Measurements from ENCODE around the gene FOXP1. TPM values are rescaled to one million over a fixed set of nuclear protein-coding genes. Genes with fewer than 3 reads are reported as not detected.

The FOXP1 gene
- total and polyA plus RNA-seq, 4 donors: 4.9 to 35.4 (median 32.0) TPM

GRCh38 chr3:71461749-71462483 lies 121.6 kb downstream of the FOXP1 start:
- H3K9me3 ChIP-seq (ENCODE audit: control insufficient read depth in 4 of 4, low read length in 3 of 4): no peaks in the 10 kb centered on the region
- no peak overlapping the region for H3K9ac ChIP-seq (ENCODE audit: low read depth in 1 of 2, low read length in 2 of 2)
- H3K27me3 ChIP-seq (ENCODE audit: control insufficient read depth in 4 of 4, insufficient read depth in 4 of 4, low read length in 3 of 4): no peaks in the 10 kb centered on the region
- H3K4me1 ChIP-seq (ENCODE audit: control insufficient read depth in 4 of 4, insufficient read depth in 4 of 4, low read length in 3 of 4): peaks cover 0 to 5% (median 0%) of the 10 kb centered on the region in 4 donors
- H3K27ac ChIP-seq (ENCODE audit: low read depth in 1 of 2, low read length in 2 of 2): no peak overlapping the region
- 88% methylated on average over 9 of the region's 9 CpGs for WGBS
- DNase-seq (ENCODE audit: low spot score): no peak
- no peaks in the 10 kb centered on the region for H3K36me3 ChIP-seq (ENCODE audit: control insufficient read depth in 4 of 4, insufficient read depth in 3 of 4, low read depth in 1 of 4, low read length in 3 of 4)
- TF ChIP-seq FOXA1 (IDR thresholded peaks at IDR 0.05): no peak
- no peak for TF ChIP-seq HNF4G (IDR thresholded peaks at IDR 0.05)
- TF ChIP-seq MAX (IDR thresholded peaks at IDR 0.05): no peak
- TF ChIP-seq YY1 (IDR thresholded peaks at IDR 0.05): no peak
- no peak for TF ChIP-seq RXRA (IDR thresholded peaks at IDR 0.05)
- no peak for TF ChIP-seq CTCF (IDR thresholded peaks at IDR 0.05; ENCODE audit: low read depth, low read length, missing input control)
- TF ChIP-seq ZBTB33 (IDR thresholded peaks at IDR 0.05): no peak
- TF ChIP-seq RAD21 (IDR thresholded peaks at IDR 0.05): no peak
- no peak for TF ChIP-seq EGR1 (IDR thresholded peaks at IDR 0.05; ENCODE audit: low read depth in 2 of 2)
- no peak for TF ChIP-seq FOXA2 (IDR thresholded peaks at IDR 0.05)
- no peak for TF ChIP-seq SP1 (IDR thresholded peaks at IDR 0.05)
- no peak for TF ChIP-seq ATF3 (IDR thresholded peaks at IDR 0.05)
- TF ChIP-seq NR2F2 (IDR thresholded peaks at IDR 0.05): no peak
- no peak for TF ChIP-seq JUND (IDR thresholded peaks at IDR 0.05)
- no peak overlapping the region for H3K4me3 ChIP-seq (ENCODE audit: low read depth in 1 of 3, low read length in 3 of 3)

GRCh38 chr3:71461114-71461513 lies 122.4 kb downstream of the FOXP1 start:
- H3K4me1 ChIP-seq (ENCODE audit: control insufficient read depth in 4 of 4, insufficient read depth in 4 of 4, low read length in 3 of 4): peaks cover 0 to 5% (median 0%) of the 10 kb centered on the region in 4 donors
- 85% methylated on average over 9 of the region's 9 CpGs for WGBS
- H3K9me3 ChIP-seq (ENCODE audit: control insufficient read depth in 4 of 4, low read length in 3 of 4): no peaks in the 10 kb centered on the region
- no peak overlapping the region for H3K4me3 ChIP-seq (ENCODE audit: low read depth in 1 of 3, low read length in 3 of 3)
- no peak overlapping the region for H3K9ac ChIP-seq (ENCODE audit: low read depth in 1 of 2, low read length in 2 of 2)
- H3K27ac ChIP-seq (ENCODE audit: low read depth in 1 of 2, low read length in 2 of 2): no peak overlapping the region
- no peak for TF ChIP-seq ZBTB33 (IDR thresholded peaks at IDR 0.05)
- no peak for TF ChIP-seq YY1 (IDR thresholded peaks at IDR 0.05)
- TF ChIP-seq ATF3 (IDR thresholded peaks at IDR 0.05): no peak
- TF ChIP-seq TAF1 (conservative IDR thresholded peaks at IDR 0.05): no peak
- no peak for TF ChIP-seq FOXA2 (IDR thresholded peaks at IDR 0.05)
- TF ChIP-seq REST (IDR thresholded peaks at IDR 0.05): no peak
- TF ChIP-seq EGR1 (IDR thresholded peaks at IDR 0.05; ENCODE audit: low read depth in 2 of 2): no peak
- TF ChIP-seq FOXA1 (IDR thresholded peaks at IDR 0.05): no peak
- no peak for TF ChIP-seq HNF4G (IDR thresholded peaks at IDR 0.05)
- no peak for TF ChIP-seq GABPA (IDR thresholded peaks at IDR 0.05 in 1 of 2, conservative IDR thresholded peaks at IDR 0.05 in 1 of 2)
- no peak for TF ChIP-seq JUND (IDR thresholded peaks at IDR 0.05)
- TF ChIP-seq NR2F2 (IDR thresholded peaks at IDR 0.05): no peak
- TF ChIP-seq RXRA (IDR thresholded peaks at IDR 0.05): no peak
- TF ChIP-seq SP1 (IDR thresholded peaks at IDR 0.05): no peak
- no peak for TF ChIP-seq MAX (IDR thresholded peaks at IDR 0.05)
- TF ChIP-seq RAD21 (IDR thresholded peaks at IDR 0.05): no peak
- TF ChIP-seq HNF4A (conservative IDR thresholded peaks at IDR 0.05): no peak
- H3K27me3 ChIP-seq (ENCODE audit: control insufficient read depth in 4 of 4, insufficient read depth in 4 of 4, low read length in 3 of 4): no peaks in the 10 kb centered on the region
- no peak for DNase-seq (ENCODE audit: low spot score)
- H3K36me3 ChIP-seq (ENCODE audit: control insufficient read depth in 4 of 4, insufficient read depth in 3 of 4, low read depth in 1 of 4, low read length in 3 of 4): no peaks in the 10 kb centered on the region
